Measurements from ENCODE around the gene PTHLH. TPM values are rescaled to one million over a fixed set of nuclear protein-coding genes. Genes with fewer than 3 reads are reported as not detected.

PTHLH gene
- total RNA-seq, 1 experiment from 2014 or later = 2.2 TPM

GRCh38 chr12:27973487-27973890 lies 956 bp upstream of the PTHLH start:
- in situ Hi-C loops (cut with HindIII; ENCODE audit: low pct_unique_long_range_greater_than_20kb, low sequenced_read_pairs) = no loop called here
- TF ChIP-seq SIN3A (IDR thresholded peaks at IDR 0.05; ENCODE audit: borderline replicate concordance, insufficient read depth, low read depth, low read length) = no peak
- no peak for TF ChIP-seq REST (IDR thresholded peaks at IDR 0.05; ENCODE audit: insufficient read depth in 1 of 2, low read depth in 2 of 2, low read length in 1 of 2)
- no peak for TF ChIP-seq CTCF (IDR thresholded peaks at IDR 0.05)
- no peak for TF ChIP-seq TCF7L2 (IDR thresholded peaks at IDR 0.05; ENCODE audit: low read depth, low read length)
- TF ChIP-seq POLR2AphosphoS5 (IDR thresholded peaks at IDR 0.05; ENCODE audit: low read depth, low read length) = no peak
- H3K9me3 ChIP-seq (ENCODE audit: control insufficient read depth, insufficient read depth, low read depth, low read length) = no peaks in the 10 kb centered on the region
- POLR2A ChIA-PET = no interaction called here
- H3K36me3 ChIP-seq (ENCODE audit: control insufficient read depth, insufficient read depth, low read length) = peaks cover 2% of the 10 kb centered on the region; the same call in 1 of the 2 replicates
- DNase-seq (ENCODE audit: low read depth, low spot score) (no peak), ATAC-seq (no peak)
- peaks cover 34% of the 10 kb centered on the region for H3K27me3 ChIP-seq (ENCODE audit: control insufficient read depth, insufficient read depth, low read length)
- H3K4me3 ChIP-seq (ENCODE audit: low read depth in 2 of 2, low read length in 2 of 2) = no peak overlapping the region
- CTCF ChIA-PET = interaction anchor here (0.9 kb wide), 1 partner anchor 15 kb away, joined by 7 read pairs; no protein-coding TSS in a partner anchor
- intact Hi-C loops (cut with micrococcal nuclease; ENCODE audit: unreplicated experiment) = no loop called here
- no TSS peak for BruUV-seq (replicated peaks)
- peaks cover 20% of the 10 kb centered on the region for H3K4me1 ChIP-seq (ENCODE audit: control insufficient read depth, insufficient read depth, low read length)
- no peak overlapping the region for H3K27ac ChIP-seq (ENCODE audit: low read length)

GRCh38 chr12:27971606-27972005 lies 927 bp downstream of the PTHLH start:
- H3K4me3 ChIP-seq (ENCODE audit: low read depth in 2 of 2, low read length in 2 of 2) = no peak overlapping the region
- in situ Hi-C loops (cut with HindIII; ENCODE audit: low pct_unique_long_range_greater_than_20kb, low sequenced_read_pairs) = no loop called here
- H3K36me3 ChIP-seq (ENCODE audit: control insufficient read depth, insufficient read depth, low read length) = peaks cover 2% of the 10 kb centered on the region; the same call in 1 of the 2 replicates
- ChIA-PET POLR2A (no interaction called here), CTCF (interaction anchor here (1.2 kb wide), 1 partner anchor 31 kb away, joined by 3 read pairs; no protein-coding TSS in a partner anchor)
- H3K27ac ChIP-seq (ENCODE audit: low read length) = no peak overlapping the region
- peaks cover 33% of the 10 kb centered on the region for H3K4me1 ChIP-seq (ENCODE audit: control insufficient read depth, insufficient read depth, low read length)
- no peak for TF ChIP-seq CTCF (IDR thresholded peaks at IDR 0.05)
- TF ChIP-seq REST (IDR thresholded peaks at IDR 0.05; ENCODE audit: insufficient read depth in 1 of 2, low read depth in 2 of 2, low read length in 1 of 2) = no peak
- no peak for TF ChIP-seq POLR2AphosphoS5 (IDR thresholded peaks at IDR 0.05; ENCODE audit: low read depth, low read length)
- TF ChIP-seq SIN3A (IDR thresholded peaks at IDR 0.05; ENCODE audit: borderline replicate concordance, insufficient read depth, low read depth, low read length) = no peak
- TF ChIP-seq TCF7L2 (IDR thresholded peaks at IDR 0.05; ENCODE audit: low read depth, low read length) = no peak
- H3K27me3 ChIP-seq (ENCODE audit: control insufficient read depth, insufficient read depth, low read length) = peaks cover 27% of the 10 kb centered on the region
- no peaks in the 10 kb centered on the region for H3K9me3 ChIP-seq (ENCODE audit: control insufficient read depth, insufficient read depth, low read depth, low read length)
- intact Hi-C loops (cut with micrococcal nuclease; ENCODE audit: unreplicated experiment) = loop anchor here (2.0 kb wide), 1 partner anchor 201 kb away; no protein-coding TSS in a partner anchor
- DNase-seq (ENCODE audit: low read depth, low spot score) = no peak
- BruUV-seq (replicated peaks) = no TSS peak
- no peak for ATAC-seq

All from Panc1 (cell line).